HG03354 (cell line): ENCODE results near the gene GRK6.
A peak's percentile ranks its signal among the peaks of the same experiment; 100 is the strongest.

ENCODE experiments used
- ATAC-seq: cut with Tn5 transposase; IDR thresholded peaks from one replicate; pipeline ENCODE4 v1.9.1; 2021; ENCODE audit warnings: mild to moderate bottlenecking; ENCODE audit not compliant: unreplicated experiment, poor library complexity, severe bottlenecking

Gene GRK6

GRCh38 chr5:177435847-177436536 is 9.5 kb downstream of the GRK6 start:
- no peak for ATAC-seq

GRCh38 chr5:177437623-177438022 is 11.1 kb downstream of the GRK6 start:
- ATAC-seq, result no peak

- ATAC-seq, result no peak
Measured at GRCh38 chr5:177438468-177438867, 12.0 kb downstream of the GRK6 start.

- no peak for ATAC-seq
Measured at GRCh38 chr5:177439518-177440053, 13.1 kb downstream of the GRK6 start.

GRCh38 chr5:177440211-177440989 is 13.9 kb downstream of the GRK6 start:
- ATAC-seq, result no peak

- no peak for ATAC-seq
Measured at GRCh38 chr5:177440990-177441780, 14.7 kb downstream of the GRK6 start.

GRCh38 chr5:177442066-177442826 is 15.8 kb downstream of the GRK6 start:
- no peak for ATAC-seq

- ATAC-seq, result no peak
Measured at GRCh38 chr5:177443144-177443983, 16.9 kb downstream of the GRK6 start.

- no peak for ATAC-seq
Measured at GRCh38 chr5:177444106-177445051, 17.9 kb downstream of the GRK6 start.

GRCh38 chr5:177445052-177445916 is 18.8 kb downstream of the GRK6 start:
- ATAC-seq, result no peak

GRCh38 chr5:177445917-177446199 is 19.4 kb downstream of the GRK6 start:
- ATAC-seq, result no peak

GRCh38 chr5:177446200-177447065 is 20.0 kb downstream of the GRK6 start, which contains the start of gene PRR7:
Gene PRR7 (plus strand): TSS chr5:177446814. CDS start chr5:177455068, 8,254 bp downstream.
- peak; percentile 66 for ATAC-seq

- peak; percentile 57 for ATAC-seq
Measured at GRCh38 chr5:177447066-177447610, 20.7 kb downstream of the GRK6 start.

GRCh38 chr5:177447611-177448243 is 21.3 kb downstream of the GRK6 start:
- no peak for ATAC-seq

- ATAC-seq, result no peak
Measured at GRCh38 chr5:177448244-177448950, 21.9 kb downstream of the GRK6 start.
